ENCODE data around the gene NRG2.
A peak's percentile ranks its signal among the peaks of the same experiment; 100 is the strongest.

NRG2 gene
- total RNA-seq, result 0.27 to 0.46 (median 0.33) reads per million in 4 donors

- peak in 4 of 5 donors; percentile 28 to 45 (median 40) for DNase-seq
These were observed at the start of gene NRG2 for GRCh38 chr5:140042643-140043507. TSS of gene NRG2 (minus strand) at chr5:140043299.

DNA sequence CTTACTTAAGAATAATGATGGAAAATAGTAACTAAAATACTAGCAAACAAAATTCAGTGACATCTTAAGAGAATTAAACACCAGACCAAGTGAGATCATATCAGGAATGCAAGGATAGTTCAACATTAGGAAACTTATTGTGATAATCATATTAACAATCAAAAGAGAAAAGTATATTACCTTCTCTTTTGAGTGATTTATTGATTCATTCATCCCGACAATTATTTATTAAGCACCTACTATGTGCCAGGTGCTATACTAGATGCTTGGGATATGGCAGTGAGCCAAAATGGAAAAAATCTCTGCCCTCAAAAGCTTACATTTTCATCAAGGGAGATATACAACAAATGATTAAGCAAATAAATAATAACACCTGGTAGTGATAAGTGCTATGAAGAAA, 47.2 kb upstream of the NRG2 start:
- no peak for DNase-seq

GRCh38 chr5:140084541-140084940, 41.4 kb upstream of the NRG2 start:
- DNase-seq, result no peak

- DNase-seq, result no peak
These were observed 40.6 kb upstream of the NRG2 start for GRCh38 chr5:140083650-140084049.

DNA sequence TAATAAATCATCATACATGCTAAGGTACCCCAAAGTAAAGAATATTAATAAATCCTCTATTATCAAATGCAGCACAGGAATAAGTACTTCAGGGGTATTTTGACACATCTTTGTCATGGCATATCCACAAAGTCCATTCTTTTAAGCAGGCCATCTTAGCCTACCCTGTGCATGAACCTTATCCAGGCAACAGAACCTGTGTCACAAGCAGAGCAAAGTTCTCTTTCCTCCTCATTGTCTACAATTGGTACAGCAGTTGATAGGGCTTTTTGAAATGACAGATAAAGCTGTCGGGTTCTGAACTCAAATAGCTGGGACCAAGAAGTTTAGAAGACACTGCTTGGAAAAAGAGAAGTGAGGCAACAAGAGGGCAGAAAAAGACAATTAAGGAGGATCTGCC, 40.0 kb upstream of the NRG2 start:
- DNase-seq, result no peak

DNA sequence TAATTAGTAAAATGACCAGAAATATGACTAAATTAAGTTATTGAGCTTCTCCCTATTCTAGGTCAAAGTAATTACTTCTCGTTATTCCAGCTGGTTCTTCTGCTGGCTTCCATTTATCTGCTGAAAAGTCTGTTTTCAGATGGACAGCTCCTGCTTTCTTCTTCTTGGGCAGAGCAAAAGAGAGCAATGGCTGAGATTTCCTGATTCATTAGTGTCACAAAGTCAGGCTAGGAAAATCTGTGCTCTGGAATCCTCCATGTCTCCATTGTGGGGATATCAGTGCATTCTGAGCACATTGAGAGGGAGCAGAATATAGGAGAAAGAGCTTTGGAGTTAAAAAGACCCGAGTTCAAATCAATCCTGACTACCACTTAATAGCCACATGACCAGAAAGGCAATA, 33.7 kb upstream of the NRG2 start:
- DNase-seq, result no peak

DNA sequence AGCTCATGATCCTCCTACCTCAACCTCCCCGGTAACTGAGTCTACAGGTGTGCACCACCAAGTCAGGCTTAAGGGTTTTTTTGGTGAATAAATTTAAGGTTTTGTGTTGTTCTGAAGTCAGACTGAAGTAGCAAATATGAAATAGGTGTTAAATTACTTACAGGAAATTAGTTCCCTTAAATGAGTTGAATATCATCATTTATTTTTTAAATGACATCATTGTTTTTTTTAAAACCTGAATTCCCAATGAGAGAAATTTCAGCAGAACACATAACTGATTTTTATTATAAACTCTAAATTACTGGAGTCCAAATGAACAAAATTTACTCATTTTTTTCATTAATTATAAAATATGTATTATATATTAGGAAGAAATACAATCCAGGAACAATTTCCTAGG, 33.0 kb upstream of the NRG2 start:
- no peak for DNase-seq

DNA sequence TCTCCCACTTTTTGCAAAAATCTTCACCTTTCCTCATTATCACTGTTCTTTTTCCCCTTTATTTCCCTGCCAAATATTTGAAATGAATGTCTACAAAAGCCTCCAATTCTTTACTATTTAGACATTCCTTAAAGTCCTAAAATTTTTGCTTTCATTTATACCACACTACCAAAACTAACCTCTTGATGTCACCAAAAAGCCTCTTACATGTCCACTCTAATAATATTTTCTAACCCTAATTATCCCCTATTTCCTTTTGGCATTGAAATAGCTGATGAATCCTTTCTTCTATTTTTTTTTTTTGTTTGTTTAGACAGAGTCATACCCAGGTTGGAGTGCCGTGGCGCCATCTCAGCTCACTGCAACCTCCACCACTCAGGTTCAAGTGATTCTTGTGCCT, 32.3 kb upstream of the NRG2 start:
- no peak for DNase-seq

DNA sequence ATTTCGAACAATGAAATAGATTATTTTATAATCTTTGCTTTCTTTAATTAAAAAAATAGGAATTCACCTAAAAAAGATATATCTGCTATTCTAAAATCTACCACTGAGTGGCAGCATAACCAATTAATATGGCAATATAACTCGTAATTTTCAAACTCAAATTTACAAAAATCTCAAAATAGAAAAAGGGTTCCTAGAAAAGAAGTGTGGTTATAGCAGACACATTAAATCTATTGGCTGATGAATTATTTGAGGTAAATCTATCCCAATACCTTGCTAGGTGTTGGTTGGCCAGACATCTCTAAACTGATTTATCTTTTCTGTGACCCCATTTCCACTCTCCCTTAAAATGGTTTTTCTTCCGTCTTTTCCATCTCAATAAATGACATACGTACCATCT, 30.2 kb upstream of the NRG2 start:
- DNase-seq, result no peak

- DNase-seq, result no peak
These were observed 29.7 kb upstream of the NRG2 start for GRCh38 chr5:140072812-140073211.

DNA sequence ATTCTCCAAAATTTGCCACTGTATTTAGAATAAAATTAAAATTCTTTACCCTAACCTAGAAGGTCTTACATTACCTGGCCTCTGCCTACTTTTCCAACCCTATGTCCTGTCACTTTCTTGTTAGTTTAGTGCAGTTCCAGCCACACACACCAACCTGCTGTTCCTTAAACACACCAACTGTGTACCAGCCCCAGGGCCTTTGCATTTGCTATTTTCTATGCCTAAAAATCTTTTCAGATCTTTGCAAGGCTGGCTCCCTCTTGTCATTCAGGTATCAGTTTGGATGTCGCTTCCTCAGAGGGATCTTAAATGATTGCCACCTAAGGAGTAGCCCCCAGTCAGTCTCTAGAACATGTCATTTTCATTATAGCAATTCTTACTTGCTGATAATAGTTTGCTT, 17.7 kb upstream of the NRG2 start:
- no peak for DNase-seq

DNA sequence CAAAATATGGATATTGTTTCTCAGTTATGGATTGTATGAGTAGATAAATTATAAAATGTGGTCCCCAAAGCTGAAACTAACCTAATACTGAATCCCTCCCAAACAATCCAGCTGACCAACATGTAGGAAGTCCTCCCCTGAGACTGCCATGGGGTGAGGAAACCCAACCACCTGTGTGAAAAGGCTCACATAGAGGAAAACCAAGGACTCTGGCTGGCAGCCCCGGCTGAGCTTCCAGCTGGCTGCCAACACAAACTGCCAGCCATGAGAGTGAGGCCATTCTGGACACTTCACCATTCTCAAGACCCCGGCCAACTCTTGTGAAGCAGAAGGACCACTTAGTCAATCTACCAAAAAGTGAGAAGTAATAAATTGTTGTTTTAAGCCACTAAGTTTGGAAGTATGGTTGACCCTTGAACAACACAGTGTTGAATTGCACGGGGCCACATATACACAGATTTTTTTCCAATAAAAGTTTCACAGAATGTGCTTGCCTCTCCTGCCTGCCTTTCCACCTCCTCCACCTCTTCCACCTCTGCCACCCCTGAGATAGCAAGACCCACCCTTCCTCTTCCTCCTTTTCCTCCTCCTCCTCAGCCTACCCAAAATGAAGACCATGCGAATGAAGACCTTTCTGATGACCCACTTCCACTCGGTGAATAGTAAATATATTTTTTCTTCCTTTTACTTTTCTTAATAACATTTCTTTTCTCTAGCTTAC, 15.3 kb upstream of the NRG2 start:
- DNase-seq, result no peak

GRCh38 chr5:140056880-140057279, 13.8 kb upstream of the NRG2 start:
- no peak for DNase-seq

- DNase-seq, result no peak
These were observed 12.1 kb upstream of the NRG2 start for GRCh38 chr5:140055152-140055551.

- DNase-seq, result no peak
These were observed 11.1 kb upstream of the NRG2 start for GRCh38 chr5:140054086-140054689.

- DNase-seq, result no peak
These were observed 8.9 kb upstream of the NRG2 start for GRCh38 chr5:140051950-140052349.

- no peak for DNase-seq
These were observed 6.6 kb upstream of the NRG2 start for GRCh38 chr5:140049713-140050112.

DNA sequence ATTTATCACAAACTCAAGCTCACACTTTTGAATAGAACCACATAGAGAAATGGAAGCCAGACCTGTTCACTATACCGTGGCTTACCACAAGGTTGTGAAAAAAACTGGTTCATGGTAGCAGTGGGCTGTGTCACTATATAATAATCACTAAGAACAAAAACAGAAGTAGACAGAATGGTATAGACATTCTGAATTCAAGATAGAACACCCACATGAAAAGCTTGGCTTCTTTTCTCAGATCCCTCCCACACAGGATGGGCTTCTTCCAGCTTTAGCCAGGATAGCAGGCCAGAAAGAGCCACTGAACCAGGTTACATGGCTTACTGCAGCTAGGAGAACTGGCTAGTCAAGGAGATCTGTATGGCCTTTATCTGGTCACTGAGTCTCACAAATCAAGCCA, 6.1 kb upstream of the NRG2 start:
- DNase-seq, result no peak

GRCh38 chr5:140044041-140044440, 942 bp upstream of the NRG2 start:
- DNase-seq, result no peak

GRCh38 chr5:140043508-140043872, 391 bp upstream of the NRG2 start:
- DNase-seq, result no peak

GRCh38 chr5:140042393-140042642, 781 bp downstream of the NRG2 start:
- DNase-seq, result no peak

DNA sequence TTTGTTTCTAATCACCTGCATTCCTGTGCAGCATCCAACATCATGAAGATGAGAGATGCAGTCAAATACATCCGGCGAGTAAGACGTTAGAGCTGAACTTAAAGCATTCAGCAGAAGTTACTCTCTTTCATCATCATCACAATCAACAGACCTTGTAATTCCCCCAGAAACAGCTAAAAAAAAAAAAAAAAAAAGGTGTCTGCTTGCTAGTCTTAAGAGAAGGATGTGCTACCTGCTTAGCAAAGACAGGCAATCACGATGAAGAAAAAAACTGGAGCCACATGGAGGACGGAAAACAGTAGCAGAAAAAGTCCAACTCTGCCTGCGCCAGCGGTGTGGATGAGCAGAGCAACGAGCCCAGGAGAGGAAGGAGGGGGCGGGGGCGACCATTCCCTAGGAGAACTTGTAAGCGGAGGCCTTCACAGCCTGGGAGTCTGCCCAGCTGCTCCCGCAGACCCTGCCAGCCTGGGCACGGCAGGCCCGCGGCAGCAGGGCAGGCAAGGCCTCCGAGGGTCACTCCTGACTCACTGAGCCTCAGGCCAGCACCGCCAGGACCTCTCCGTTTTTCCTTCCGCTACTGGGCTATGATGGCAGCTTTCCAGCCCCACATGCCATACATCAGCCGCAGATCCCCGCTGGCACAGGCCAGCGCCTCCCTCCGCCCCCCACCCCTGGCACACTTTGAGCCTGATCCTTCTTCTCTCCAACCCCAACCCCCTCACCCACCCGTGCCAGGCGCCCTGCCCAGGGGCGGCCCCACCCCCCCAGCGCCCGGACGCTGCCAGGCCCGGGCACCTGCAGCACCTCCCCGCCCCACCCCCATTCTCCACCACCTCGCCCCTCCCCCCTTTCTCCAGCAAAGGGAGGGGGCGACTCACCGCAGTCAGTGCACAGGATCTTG, 1.4 kb downstream of the NRG2 start:
- no peak for DNase-seq

GRCh38 chr5:140041099-140041491, 2.0 kb downstream of the NRG2 start:
- no peak for DNase-seq
